Measurements from ENCODE around the gene TESMIN.

TESMIN gene

GRCh38 chr11:68660066-68660810, 91.1 kb downstream of the TESMIN start:
- DNase-seq (ENCODE audit: low spot score): no peak

DNA sequence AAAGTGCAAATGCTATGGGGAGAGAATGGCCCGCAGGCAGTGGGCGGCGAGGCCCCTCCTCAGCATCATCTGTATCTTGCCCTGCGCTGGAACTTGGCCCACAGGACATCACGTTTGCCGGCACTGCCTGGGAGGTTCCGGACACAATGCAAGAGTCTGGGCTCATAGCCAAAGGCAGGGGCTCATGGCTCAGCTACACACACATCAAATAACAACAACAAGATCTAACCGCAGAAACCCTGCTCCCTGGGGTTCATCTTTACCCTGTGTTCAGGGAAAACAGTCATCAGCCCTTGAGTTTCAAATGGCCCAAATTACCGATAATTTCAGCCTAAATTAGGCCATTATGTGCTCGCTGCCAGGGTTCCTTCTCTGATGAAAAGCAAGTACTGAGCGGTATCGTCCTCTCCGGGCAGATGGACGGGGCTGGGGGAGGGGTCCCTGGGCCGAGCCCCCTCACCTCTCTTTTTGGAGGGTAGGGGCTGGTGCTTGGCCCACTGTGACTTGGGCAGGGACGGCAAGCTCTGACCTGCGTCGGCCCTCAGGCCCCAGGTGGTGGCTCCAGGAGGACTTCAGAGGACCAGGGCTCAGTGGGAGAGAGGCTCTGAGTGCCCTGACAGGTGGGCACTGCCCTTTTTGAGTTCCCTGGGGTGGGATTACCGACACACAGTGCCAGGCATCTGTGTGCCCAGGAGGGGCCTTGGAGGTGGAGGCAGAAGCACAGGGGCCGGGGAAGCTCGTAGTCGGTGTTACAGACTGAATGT, 92.0 kb downstream of the TESMIN start:
- no peak for DNase-seq (ENCODE audit: low spot score)

- DNase-seq (ENCODE audit: low spot score): no peak
These were observed 92.7 kb downstream of the TESMIN start for GRCh38 chr11:68658661-68659060.

DNA sequence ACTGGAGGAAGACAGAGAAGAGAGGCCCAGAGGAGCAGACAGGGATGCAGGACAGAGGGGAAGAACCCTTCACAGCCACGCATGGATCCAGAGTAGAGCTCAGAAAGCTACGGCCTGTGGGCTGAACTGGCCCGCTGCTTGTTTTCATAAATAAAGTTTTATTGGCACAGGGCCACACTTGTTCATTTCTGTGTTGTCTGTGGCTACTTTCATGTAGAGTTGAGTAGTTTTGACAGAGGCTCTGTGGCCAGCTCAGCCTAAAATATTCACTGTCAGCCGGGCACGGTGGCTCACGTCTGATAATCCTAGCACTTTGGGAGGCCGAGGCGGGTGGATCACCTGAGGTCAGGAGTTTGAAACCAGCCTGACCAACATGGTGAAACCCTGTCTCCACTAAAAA, 93.2 kb downstream of the TESMIN start:
- DNase-seq (ENCODE audit: low spot score): no peak

Data from germinal center (tissue), 1 donor.